Measurements from ENCODE around the gene TOLLIP. TPM values are rescaled to one million over a fixed set of nuclear protein-coding genes. Genes with fewer than 3 reads are reported as not detected.

The TOLLIP gene
- total RNA-seq, 1 donor from 2014 or later, result 67.5 TPM

DNA sequence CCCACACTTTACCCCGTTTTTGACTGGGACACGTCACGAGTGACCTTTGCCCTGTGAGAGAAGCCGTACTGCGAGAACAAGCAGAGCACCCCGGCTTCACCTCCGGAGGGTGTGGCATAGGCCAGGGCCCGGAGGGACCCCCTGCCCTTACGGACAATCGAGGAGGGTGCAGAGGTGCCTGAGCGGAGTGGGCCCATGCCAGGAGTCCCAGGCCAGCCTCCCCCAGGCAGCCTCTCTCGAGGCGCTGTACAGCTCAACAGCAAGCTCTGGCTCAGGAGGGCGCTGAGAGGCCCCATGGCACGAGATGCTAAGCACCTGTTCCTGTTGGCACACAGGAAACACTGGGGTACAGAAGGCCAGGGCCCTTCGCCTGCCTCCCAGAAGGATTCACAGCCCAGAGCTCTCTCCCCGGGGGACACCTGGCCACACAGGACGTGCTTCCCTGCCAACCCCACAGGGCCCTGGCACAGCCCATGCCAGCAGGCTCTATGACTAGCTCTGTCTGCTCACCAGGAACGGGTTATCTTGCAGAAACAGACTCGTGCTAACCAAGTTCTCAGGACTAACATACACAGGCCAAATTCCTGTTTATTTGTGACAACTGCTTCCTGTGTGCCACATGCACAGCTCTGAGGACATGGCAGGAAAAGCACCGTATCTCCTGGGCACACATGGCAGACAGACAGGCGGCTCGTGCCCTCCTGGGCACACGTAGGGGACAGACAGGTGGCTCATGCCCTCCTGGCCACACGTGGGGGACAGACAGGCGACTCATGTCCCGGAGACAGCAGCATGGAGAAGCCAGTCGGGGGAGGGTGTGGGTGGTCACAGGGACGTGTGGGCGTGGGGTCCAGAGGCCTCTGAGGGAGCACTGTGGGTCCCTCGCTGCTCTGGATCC lies 11.6 kb downstream of the TOLLIP start:
- Mint-ChIP-seq H3K4me1 (ENCODE audit: low read depth, unreplicated experiment) (peaks cover 17% of the 10 kb centered on the region), H3K4me3 (ENCODE audit: unreplicated experiment) (no peak overlapping the region), H3K9me3 (ENCODE audit: unreplicated experiment) (peaks cover 1% of the 10 kb centered on the region), H3K27me3 (ENCODE audit: unreplicated experiment) (peaks cover 4% of the 10 kb centered on the region), H3K36me3 (ENCODE audit: unreplicated experiment) (no peaks in the 10 kb centered on the region), H3K27ac (ENCODE audit: unreplicated experiment) (no peak overlapping the region)
- no peak for TF ChIP-seq CTCF (IDR thresholded peaks at IDR 0.05; ENCODE audit: partially characterized antibody, unreplicated experiment)
- DNase-seq, result peak; percentile 9

- no peaks in the 10 kb centered on the region for H3K36me3 Mint-ChIP-seq (ENCODE audit: unreplicated experiment)
- no peak overlapping the region for H3K27ac Mint-ChIP-seq (ENCODE audit: unreplicated experiment)
- TF ChIP-seq CTCF (IDR thresholded peaks at IDR 0.05; ENCODE audit: partially characterized antibody, unreplicated experiment), result no peak
- DNase-seq, result no peak
- peaks cover 1% of the 10 kb centered on the region for H3K9me3 Mint-ChIP-seq (ENCODE audit: unreplicated experiment)
- peaks cover 4% of the 10 kb centered on the region for H3K27me3 Mint-ChIP-seq (ENCODE audit: unreplicated experiment)
- H3K4me1 Mint-ChIP-seq (ENCODE audit: low read depth, unreplicated experiment), result peaks cover 22% of the 10 kb centered on the region
- no peak overlapping the region for H3K4me3 Mint-ChIP-seq (ENCODE audit: unreplicated experiment)
Measured at GRCh38 chr11:1297011-1297575, 12.3 kb downstream of the TOLLIP start.

GRCh38 chr11:1296287-1296686 lies 13.1 kb downstream of the TOLLIP start:
- peaks cover 1% of the 10 kb centered on the region for H3K9me3 Mint-ChIP-seq (ENCODE audit: unreplicated experiment)
- no peak overlapping the region for H3K27ac Mint-ChIP-seq (ENCODE audit: unreplicated experiment)
- peaks cover 22% of the 10 kb centered on the region for H3K4me1 Mint-ChIP-seq (ENCODE audit: low read depth, unreplicated experiment)
- TF ChIP-seq CTCF (IDR thresholded peaks at IDR 0.05; ENCODE audit: partially characterized antibody, unreplicated experiment), result no peak
- H3K27me3 Mint-ChIP-seq (ENCODE audit: unreplicated experiment), result peaks cover 4% of the 10 kb centered on the region
- DNase-seq, result no peak
- H3K36me3 Mint-ChIP-seq (ENCODE audit: unreplicated experiment), result no peaks in the 10 kb centered on the region
- no peak overlapping the region for H3K4me3 Mint-ChIP-seq (ENCODE audit: unreplicated experiment)

DNA sequence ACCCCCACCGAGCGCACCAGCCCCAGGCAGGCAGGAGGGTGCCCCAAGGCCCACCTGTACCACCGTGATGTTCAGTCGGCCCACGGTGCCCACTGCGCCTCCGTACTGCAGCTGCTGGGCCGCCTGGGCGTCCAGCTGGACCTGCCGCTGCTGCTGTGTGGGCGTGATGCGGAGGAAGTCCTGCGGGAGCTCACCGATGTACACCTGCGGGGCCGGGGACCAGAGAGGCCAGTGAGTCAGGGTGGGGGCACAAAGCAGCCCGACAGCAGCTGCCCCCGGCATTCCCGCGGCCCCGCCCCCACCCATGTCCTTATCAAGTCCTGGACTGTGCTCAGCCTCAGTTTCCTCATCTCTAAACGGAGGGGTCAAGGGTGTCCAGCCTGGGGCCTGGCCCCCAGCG lies 13.8 kb downstream of the TOLLIP start:
- no peak overlapping the region for H3K27ac Mint-ChIP-seq (ENCODE audit: unreplicated experiment)
- peaks cover 4% of the 10 kb centered on the region for H3K27me3 Mint-ChIP-seq (ENCODE audit: unreplicated experiment)
- H3K4me1 Mint-ChIP-seq (ENCODE audit: low read depth, unreplicated experiment), result peaks cover 22% of the 10 kb centered on the region
- no peak for TF ChIP-seq CTCF (IDR thresholded peaks at IDR 0.05; ENCODE audit: partially characterized antibody, unreplicated experiment)
- no peak overlapping the region for H3K4me3 Mint-ChIP-seq (ENCODE audit: unreplicated experiment)
- DNase-seq, result no peak
- no peaks in the 10 kb centered on the region for H3K36me3 Mint-ChIP-seq (ENCODE audit: unreplicated experiment)
- peaks cover 1% of the 10 kb centered on the region for H3K9me3 Mint-ChIP-seq (ENCODE audit: unreplicated experiment)

DNA sequence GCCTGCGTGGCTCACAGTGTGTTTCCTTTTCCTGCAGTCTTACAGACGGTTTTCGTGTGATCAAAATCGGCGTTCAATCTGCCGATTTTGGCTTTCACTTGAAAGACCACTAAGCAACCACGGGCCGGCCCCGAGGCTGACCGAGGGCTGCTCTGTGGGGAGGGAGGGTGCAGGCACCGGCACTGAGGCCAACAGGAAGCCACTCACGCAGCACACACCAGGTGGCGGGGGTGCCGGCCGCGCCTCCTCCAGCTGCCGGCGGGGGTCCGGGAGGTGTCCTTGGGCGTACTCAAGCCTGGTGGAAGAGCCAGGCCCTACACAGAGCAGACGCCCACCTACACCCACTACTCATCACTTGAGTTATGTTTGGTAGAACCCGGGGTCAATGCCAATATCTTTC lies 14.3 kb downstream of the TOLLIP start:
- Mint-ChIP-seq H3K27me3 (ENCODE audit: unreplicated experiment) (peaks cover 4% of the 10 kb centered on the region), H3K27ac (ENCODE audit: unreplicated experiment) (no peak overlapping the region), H3K4me1 (ENCODE audit: low read depth, unreplicated experiment) (peaks cover 22% of the 10 kb centered on the region), H3K36me3 (ENCODE audit: unreplicated experiment) (no peaks in the 10 kb centered on the region), H3K4me3 (ENCODE audit: unreplicated experiment) (no peak overlapping the region), H3K9me3 (ENCODE audit: unreplicated experiment) (peaks cover 1% of the 10 kb centered on the region)
- TF ChIP-seq CTCF (IDR thresholded peaks at IDR 0.05; ENCODE audit: partially characterized antibody, unreplicated experiment), result no peak
- DNase-seq, result peak; percentile 10
